ENCODE results near the gene BTBD9. TPM values are rescaled to one million over a fixed set of nuclear protein-coding genes. Genes with fewer than 3 reads are reported as not detected.
"Not testable (repeated sequence)": the region's sequence is repeated elsewhere in the genome, so short reads cannot be mapped to it uniquely, and the experiment has no call there.

BTBD9 gene
- total RNA-seq, 1 donor from 2014 or later: 28.1 TPM

DNA sequence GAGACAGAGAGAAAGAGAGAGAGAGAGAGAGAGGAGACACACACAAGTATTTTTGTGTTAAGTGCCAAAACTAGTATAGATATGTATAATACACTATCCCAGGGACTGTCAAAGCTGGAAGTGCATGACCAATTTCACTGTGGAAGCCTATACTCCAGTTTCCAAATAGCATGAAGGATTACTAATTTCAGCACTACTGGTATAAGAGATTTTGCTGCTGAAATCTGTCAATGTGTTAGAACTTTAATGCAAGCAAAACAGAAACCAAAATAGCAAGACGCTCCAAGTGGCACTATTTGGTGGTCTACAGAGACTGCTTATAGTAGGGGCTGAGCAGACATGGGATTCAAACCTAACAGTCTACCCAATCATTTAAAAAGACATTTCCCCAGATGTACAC is 284.8 kb downstream of the BTBD9 start:
- DNase-seq (ENCODE audit: low spot score in 2 of 2): no peak
- FAIRE-seq: no peak

DNA sequence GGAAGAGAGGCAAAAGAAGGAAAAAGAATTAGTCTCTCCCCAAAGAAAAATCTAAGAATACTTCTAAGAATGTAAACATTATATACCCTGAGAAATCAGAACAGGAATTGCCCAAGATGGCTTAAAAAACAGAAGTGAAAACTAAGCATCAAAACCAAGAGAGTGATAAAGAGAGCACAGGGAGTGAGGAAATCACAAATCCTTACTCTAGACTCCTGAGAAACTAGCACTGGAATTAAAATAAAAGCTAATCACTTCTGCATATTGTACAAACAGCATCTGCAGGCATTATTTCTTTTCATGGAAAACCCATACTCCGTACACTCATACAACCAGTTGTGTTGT is 285.7 kb downstream of the BTBD9 start:
- FAIRE-seq: no peak
- no peak for DNase-seq (ENCODE audit: low spot score in 2 of 2)

DNA sequence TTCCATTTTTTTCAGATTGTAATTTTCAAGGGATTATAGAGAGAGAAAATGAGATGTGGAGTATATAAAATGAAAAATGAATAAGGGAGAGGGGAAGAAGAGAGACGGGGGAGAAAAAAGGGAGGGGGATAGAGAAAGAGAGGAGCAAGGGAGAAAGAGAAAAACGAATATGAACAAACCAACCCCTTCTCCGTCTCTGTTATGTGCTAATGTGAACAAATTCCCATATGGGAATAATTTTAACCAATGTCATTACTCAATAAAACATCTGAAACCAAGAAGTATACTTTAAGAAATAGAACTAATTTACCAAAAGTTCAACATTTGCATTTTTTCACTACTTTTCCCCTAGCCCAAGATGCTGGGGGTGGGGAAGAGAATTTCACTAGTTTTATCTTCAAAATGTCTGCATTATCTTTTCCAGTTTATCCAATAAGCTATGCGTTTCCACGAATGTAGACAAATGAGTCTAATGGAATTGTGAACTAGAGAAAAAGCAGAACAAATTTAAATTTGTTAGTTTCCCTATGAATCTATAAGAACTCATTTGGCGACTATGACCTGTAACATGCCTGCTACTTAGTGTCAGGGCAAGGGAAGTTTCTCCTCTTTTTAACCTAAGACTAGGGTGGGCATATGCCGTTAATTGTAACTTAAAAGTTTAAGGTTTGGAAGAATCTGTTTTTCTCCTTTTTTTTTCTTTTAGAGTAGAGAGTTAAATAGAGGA is 286.3 kb downstream of the BTBD9 start:
- FAIRE-seq (no peak), DNase-seq (ENCODE audit: low spot score in 2 of 2) (no peak)

DNA sequence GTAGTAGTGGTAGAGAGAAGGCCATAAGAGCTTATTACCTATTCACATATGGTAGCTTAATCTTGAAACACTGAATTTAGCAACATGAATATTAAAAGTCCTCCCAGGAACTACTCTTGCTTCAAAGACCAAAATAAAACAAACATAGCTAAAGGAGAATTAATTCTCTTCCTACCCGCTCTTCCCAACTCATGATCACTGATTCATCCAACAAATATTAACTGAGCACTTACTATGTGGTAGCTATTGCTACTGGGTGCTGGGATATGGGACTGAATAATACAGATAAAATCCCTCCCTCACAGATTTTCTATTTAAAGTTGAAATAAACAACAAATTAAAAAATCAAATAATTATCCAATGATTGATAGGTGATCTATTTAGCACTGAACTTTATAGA is 287.1 kb downstream of the BTBD9 start:
- no peak for FAIRE-seq
- DNase-seq (ENCODE audit: low spot score in 2 of 2): no peak

DNA sequence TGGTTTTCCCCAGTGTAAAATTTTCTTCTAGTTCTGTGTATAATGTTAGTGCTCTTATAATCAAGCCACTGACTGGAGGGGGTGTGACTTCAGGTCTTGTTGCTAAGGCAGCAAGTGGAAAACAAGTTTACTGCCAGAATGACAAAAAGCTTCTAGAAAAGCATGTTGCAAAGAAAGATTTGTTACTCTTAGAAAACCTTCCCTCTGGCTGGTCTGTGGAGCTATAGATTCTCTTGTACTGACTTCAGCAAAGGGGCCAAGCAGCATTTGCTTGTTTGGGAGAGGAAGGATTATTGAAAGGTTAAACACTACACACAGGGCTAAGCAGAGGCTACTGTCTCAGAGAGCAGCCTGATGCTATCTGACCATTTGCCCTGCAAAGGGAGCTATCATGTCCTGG is 288.8 kb downstream of the BTBD9 start:
- FAIRE-seq (no peak), DNase-seq (ENCODE audit: low spot score in 2 of 2) (no peak)

DNA sequence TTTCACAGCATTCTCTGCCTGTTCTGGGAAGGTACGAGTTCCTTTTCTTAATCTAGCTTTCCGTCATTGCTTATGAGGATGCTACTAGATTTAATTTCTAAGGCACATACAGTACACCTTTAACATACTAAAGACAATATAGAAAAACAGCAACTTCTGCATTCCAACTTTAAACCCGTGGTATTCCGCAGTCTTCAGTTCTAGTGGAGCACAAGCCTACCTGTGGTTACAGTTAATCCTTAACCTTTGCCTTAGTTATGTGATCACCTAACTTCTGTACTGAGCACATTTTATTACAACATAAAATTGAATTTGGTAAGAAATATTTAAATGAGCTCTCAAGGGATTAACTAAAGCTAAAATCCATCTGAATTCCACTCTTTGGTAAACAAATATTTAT is 289.5 kb downstream of the BTBD9 start:
- DNase-seq (ENCODE audit: low spot score in 2 of 2) (no peak), FAIRE-seq (no peak)

DNA sequence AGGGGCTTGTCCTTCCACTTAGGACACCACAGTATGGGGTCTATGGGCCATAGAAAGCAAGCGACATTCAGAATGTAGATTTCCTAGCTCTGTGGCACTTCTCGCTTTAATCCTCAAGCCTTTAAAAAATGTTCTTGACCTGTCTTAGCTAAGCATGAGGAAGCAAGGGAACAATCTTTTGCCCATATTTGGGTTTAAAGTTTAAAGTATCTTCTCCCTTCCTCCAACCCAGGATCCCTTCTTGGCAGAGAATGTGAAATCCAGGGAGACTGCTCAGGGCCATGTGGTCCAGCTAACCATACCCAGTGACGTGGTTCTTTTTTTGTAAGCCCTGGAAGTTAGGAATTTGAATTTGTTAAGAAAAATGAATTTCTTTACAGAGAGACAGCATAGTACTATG is 289.9 kb downstream of the BTBD9 start:
- FAIRE-seq (no peak), DNase-seq (ENCODE audit: low spot score in 2 of 2) (no peak)

DNA sequence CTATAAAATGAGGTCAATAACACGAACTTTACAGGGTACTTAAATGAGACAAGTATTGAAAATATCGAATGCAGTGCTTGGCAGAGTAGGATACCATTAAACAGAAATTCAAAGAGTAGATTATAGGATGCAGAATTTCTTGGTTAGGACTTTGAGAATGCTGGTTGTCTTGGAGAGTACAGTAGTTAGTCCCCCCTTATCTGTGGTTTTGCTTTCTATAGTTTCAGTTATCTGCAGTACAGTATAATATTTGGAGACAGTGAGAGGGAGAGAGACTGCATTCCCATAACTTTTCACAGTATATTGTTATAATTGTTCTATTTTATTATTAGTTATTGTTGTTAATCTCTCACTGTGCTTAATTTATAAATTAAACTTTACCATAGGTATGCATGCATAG is 290.5 kb downstream of the BTBD9 start:
- FAIRE-seq: no peak
- DNase-seq (ENCODE audit: low spot score in 2 of 2): no peak

DNA sequence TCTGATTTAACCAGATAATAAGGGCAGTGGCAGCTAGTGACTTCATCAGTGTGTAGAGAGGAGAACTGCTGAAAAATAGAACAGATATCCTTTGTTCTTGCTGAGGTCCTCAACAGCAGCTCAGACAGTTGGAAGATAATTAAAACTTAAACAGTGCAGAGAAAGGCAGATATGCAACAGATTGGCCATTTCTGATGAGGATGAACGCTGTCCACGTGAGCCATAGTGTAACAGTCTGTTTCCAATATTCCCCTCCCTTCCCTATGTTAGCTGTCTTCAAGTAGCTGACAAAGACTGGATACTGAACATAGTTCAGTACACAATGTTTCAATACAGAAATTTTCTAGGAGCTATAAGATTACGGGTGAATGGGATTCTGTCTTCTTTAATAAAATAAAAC is 291.4 kb downstream of the BTBD9 start:
- no peak for FAIRE-seq

DNA sequence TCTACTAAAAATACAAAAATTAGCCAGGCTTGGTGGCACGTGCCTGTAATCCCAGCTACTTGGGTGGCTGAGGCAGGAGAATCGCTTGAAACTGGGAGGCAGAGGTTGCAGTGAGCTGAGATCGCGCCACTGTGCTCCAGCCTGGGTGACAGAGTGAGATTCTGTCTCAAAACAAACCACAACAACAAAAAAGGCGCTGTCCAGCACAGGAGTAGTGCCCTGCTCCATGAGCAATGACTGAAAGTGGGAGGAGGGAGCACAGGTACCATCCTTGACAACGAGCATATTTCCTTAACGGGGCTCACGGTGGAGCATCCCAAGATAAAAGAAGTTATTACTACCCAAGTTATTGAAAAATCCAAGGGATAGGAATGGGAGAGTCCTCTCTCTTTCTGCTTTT is 291.9 kb downstream of the BTBD9 start:
- not testable (repeated sequence) for DNase-seq (ENCODE audit: low spot score in 2 of 2); FAIRE-seq

More for the DNA sequence above, 291.4 kb downstream of the BTBD9 start:
- no peak for DNase-seq (ENCODE audit: low spot score in 2 of 2)

DNA sequence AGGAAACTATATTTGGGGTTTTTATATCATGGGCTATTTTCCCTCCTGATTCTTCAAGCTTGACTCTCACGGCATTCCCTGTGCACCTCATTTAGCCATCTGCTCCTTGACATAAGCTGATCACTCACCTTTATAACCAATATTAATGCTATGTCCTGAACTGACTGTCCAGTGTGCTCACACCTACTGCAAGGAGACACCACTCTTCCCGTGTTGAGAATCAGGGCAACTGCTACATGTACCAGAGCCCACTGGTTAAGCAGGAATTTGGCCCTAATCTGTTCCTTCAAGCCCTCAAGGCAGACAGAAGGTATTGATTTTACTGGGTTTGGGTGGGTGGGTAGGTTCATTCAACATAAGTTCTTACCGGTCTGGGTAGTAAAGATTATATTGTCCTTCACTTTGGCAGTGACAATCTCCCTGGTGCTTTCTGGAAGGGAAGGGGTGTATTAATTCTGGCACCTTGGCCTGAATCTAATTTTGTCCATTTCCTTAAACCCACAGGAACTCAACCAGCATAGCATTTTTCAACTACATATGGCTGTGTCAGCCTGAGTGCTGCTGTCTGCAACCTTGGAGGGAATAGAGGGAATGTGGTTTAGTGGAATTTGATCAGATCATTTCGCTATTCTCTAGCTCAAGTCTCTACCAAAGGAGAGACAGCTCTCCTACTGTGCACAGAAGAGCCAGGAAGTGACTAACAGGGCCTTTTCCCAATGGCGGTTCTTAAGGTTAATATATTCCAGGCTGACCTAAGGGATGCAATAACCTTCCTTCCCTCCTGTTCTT is 293.2 kb downstream of the BTBD9 start:
- no peak for DNase-seq (ENCODE audit: low spot score in 2 of 2)
- no peak for FAIRE-seq

DNA sequence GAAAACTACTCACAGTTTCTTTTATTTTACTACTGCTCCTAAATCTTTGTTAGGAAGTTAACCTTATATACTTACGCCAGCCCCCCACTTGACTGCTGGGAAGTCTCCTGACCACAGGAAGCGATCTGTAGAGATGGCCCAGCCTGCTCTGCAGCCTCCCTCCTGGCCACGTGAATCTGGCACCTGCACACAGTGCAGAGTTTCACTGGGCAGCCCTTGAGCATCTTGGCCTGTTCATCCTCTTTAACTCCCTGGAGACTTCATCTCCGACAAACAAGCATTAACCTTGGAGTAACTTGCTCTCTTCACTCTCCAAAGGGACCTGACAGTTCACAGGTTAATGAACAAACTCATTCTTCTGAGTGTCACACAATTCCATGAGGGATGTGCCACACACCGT is 294.1 kb downstream of the BTBD9 start:
- DNase-seq (ENCODE audit: low spot score in 2 of 2): no peak
- FAIRE-seq: no peak

DNA sequence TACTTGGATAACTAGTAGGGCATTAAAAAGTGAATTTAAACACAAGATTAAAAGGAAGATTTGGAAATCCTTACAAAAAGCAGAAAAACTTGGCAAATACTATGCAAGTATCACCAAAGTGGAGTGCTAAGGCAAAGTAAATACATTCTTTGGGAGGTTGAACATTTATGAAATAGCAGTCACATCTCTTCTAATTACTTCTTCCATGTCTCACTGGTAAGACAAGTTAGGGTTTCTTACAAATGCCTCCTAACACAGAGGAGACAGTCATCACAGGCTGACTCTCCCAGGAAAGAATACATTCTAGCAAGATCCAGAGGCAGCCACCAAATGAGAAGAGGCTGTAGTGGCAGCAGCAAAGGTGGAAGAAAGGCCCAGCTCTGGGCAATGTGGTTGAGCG is 298.2 kb downstream of the BTBD9 start:
- DNase-seq (ENCODE audit: low spot score in 2 of 2) (no peak), FAIRE-seq (no peak)

DNA sequence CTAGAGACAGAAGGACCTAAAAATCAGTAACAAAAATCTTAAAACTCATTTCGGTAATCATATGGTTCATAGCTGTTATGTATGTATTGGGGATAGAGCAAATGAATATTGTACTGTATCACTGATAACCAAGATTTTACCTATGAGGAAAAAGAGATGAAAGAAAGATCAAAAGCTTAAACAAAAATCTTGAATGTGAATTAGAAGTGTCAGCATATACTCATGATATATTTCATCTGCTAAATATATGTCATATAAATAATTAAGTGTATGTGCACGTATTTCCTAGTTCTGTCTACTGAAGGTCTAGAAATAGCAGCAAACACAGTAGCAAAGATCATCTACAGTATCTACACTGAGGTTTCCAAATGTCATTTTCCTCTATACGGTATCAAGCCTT is 299.8 kb downstream of the BTBD9 start:
- no peak for DNase-seq (ENCODE audit: low spot score in 2 of 2)
- no peak for FAIRE-seq

DNA sequence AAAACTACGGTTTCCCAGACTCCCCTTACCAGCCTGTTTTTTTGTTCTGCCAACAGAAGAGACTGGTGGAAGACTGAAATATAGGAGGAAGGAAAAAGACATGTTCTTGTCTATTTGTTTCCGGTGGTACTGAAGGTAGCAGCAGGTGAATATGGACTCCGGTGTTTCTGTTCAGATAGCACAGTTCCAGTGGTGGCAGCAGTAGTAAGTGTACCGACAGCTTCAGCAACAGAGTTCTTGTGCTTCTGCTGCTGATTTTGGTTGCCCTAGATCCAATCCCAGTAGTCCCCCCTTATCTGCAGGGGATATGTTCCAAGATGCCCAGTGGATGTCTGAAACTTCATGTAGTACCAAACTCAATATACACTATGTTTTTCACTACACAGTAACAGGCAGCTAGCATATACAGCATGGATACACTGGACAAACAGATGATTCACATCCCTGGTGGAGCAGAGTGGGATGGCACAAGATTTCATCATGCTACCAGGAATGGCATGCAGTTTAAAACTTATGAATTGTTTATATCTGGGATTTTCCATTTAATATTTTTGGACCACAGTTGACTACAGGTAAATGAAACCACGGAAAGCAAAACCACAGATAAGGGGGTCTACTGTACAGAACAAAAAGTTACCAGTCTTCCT is 301.8 kb downstream of the BTBD9 start:
- FAIRE-seq: no peak
- no peak for DNase-seq (ENCODE audit: low spot score in 2 of 2)

DNA sequence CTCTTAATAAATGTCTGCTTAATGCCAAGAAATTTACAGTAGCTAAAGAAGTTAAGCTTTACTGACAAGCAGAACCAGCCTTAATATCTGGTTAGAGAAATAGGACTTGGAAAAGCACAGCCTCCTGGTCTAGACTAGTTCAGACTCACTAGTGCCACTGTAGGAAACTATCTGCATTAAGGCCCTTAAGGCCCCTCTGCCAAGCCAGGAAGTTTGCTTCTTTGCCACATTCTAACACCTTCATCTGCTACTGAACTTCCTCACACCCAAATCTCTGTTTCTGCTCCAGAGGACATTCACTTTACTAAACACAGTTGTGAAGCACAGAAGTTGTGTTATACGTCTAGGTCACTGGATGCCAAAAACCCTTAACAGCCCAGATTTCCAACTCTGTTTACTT is 302.8 kb downstream of the BTBD9 start:
- no peak for DNase-seq (ENCODE audit: low spot score in 2 of 2)
- FAIRE-seq: no peak

DNA sequence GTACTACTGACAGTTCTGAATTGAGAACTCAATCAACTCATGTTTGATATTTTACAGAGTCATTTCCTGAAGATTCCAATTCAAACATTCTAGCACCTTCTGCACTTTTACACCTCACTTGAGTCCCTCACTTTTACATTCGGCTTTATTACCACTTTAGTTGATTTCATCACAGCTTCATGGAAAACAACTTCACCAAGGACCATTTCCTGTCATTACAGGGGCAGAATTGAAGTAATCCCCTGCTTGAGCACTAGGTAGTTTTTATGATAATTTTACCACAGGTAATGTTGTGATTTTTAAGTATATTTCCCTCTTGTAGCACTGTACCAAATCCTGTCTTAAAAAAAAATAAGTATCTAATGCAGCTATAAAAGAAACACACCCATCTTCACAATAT is 312.9 kb downstream of the BTBD9 start:
- FAIRE-seq (no peak), DNase-seq (ENCODE audit: low spot score in 2 of 2) (no peak)

DNA sequence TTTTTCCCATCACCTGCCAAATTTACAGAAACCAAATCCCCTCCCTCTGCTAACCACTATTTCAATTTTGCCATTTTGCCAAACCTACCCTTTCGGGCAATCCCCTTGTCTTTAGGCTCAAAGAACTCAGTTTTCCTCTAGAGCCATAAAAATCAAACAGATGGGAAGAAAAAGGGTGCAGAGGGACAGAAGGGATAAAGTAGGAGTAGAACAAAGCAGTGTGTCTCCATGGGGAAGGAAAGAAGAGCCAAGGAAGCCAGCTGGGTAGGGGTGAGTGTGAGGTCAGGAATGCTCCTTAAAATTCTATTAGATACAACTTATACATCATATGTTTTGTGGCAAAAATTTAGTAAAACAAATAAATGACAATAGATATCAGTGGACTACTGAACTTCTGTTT is 316.5 kb downstream of the BTBD9 start:
- no peak for DNase-seq (ENCODE audit: low spot score in 2 of 2)

DNA sequence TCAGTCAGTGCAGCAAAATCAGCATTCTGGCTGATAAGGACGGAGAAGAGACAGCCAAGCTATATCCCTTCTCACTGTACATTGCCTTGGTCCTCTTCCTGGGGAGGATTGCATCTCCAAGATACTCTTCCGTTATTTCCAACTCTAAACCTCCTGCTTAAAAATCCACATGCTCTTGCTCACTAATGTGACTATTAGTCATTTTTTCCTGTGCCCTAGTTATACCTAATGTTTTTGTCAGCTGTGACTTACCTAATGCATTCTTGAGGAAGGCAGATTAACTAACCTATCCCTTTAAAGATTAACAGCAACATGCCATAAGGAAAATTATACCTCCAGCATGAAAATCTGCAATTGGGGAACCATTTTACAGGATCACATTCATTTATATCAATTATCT is 317.6 kb downstream of the BTBD9 start:
- DNase-seq (ENCODE audit: low spot score in 2 of 2): no peak
- FAIRE-seq: no peak

More for the DNA sequence above, 316.5 kb downstream of the BTBD9 start:
- FAIRE-seq: no peak

DNA sequence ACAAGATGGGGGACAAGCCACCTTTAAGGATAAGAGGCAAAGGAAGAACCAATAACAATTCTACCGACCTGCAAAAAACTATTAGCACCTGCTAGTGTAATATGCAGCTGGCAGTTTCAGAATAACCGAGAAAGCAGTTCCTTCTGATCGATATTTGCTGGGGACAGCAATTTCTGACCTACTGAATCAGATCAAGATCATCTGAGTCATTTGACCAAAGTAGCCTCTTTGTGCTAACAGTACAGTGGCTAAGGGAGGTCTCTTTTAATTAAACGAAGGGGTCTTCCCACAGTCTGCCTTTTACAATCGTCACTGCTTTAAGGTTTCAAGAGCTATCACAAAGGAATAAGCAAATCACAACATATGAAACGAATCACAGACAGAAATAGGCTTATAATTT is 318.9 kb downstream of the BTBD9 start:
- no peak for FAIRE-seq
- DNase-seq (ENCODE audit: low spot score in 2 of 2): no peak

DNA sequence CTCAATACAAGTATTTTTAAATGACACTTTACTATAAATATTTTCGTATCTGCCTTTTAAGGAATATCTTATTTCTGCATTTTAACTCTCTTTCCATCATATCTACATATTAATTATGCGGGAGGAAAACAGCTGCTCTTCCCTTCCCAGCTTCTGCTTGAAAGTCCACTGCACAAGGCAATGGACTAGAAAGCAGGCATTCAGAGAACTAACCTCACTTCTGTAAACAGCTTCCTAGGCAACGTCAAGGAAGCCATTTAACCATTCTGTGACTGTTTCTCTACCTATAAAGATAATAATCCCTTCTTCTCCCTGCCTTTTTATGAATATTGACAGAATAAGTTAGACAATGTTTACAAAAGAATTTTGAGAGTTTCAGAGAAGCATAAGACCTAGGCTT is 319.4 kb downstream of the BTBD9 start:
- DNase-seq (ENCODE audit: low spot score in 2 of 2) (no peak), FAIRE-seq (no peak)

Measured in frontal cortex (tissue), 4 donors.